Liver (tissue), 9 donors: ENCODE results near the gene PFKP. TPM values are rescaled to one million over a fixed set of nuclear protein-coding genes. Genes with fewer than 3 reads are reported as not detected.

Source experiments
- DNase-seq: peaks from one replicate; pipeline ENCODE4 v3.0.0-alpha.2; 2017; ENCODE audit warnings: low spot score
- H3K27ac ChIP-seq, 2 donors: one replicate each; pipeline ENCODE4 v1.7.0; 2013; ENCODE audit warnings: inconsistent platforms in 2 of 2, low read length in 2 of 2, control low read depth in 1 of 2, low read depth in 1 of 2, mild to moderate bottlenecking in 1 of 2
- H3K27me3 ChIP-seq, 4 donors: one replicate each; pipeline versions ENCODE4 v1.6.1 to v1.7.0; 2013; ENCODE audit warnings: low read length in 3 of 4, inconsistent platforms in 1 of 4, mild to moderate bottlenecking in 1 of 4, moderate library complexity in 1 of 4; ENCODE audit not compliant: control insufficient read depth in 4 of 4, insufficient read depth in 4 of 4
- H3K36me3 ChIP-seq, 4 donors: one replicate each; pipeline versions ENCODE4 v1.6.1 to v1.7.0; 2013; ENCODE audit warnings: low read length in 3 of 4, mild to moderate bottlenecking in 3 of 4, low read depth in 1 of 4, moderate library complexity in 1 of 4; ENCODE audit not compliant: control insufficient read depth in 4 of 4, insufficient read depth in 3 of 4
- H3K4me1 ChIP-seq, 4 donors: one replicate each; pipeline versions ENCODE4 v1.6.1 to v1.7.0; 2013; ENCODE audit warnings: low read length in 3 of 4, mild to moderate bottlenecking in 3 of 4, moderate library complexity in 1 of 4; ENCODE audit not compliant: control insufficient read depth in 4 of 4, insufficient read depth in 4 of 4
- H3K4me3 ChIP-seq, 3 donors: one replicate each; pipeline versions ENCODE4 v1.6.1 to v1.7.0; 2013; ENCODE audit warnings: low read length in 3 of 3, control low read depth in 1 of 3, low read depth in 1 of 3, mild to moderate bottlenecking in 1 of 3
- H3K9ac ChIP-seq, 2 donors: one replicate each; pipeline ENCODE4 v1.7.0; 2013; ENCODE audit warnings: low read length in 2 of 2, mild to moderate bottlenecking in 2 of 2, moderate library complexity in 2 of 2, control low read depth in 1 of 2, low read depth in 1 of 2
- H3K9me3 ChIP-seq, 4 donors: one replicate each; pipeline versions ENCODE4 v1.6.1 to v1.7.0; 2013; ENCODE audit warnings: low read length in 3 of 4; ENCODE audit not compliant: control insufficient read depth in 4 of 4
- CTCF ChIP-seq: fragments of 150-350 bp; IDR thresholded peaks from 2 replicates; pipeline ENCODE4 v1.5.1; 2017; ENCODE audit warnings: improper control_type of control experiment, low read depth, low read length; ENCODE audit not compliant: missing input control
- EGR1 ChIP-seq, 2 donors: IDR thresholded peaks; 2 replicates each; pipeline ENCODE4 v1.6.1; 2016 to 2018; ENCODE audit warnings: antibody characterized with exemption in 2 of 2, low read depth in 2 of 2
- FOXA1 ChIP-seq: IDR thresholded peaks from 2 replicates; pipeline ENCODE4 v1.6.1; 2016; ENCODE audit warnings: antibody characterized with exemption
- FOXA2 ChIP-seq: IDR thresholded peaks from 2 replicates; pipeline ENCODE4 v1.6.1; 2016; ENCODE audit warnings: antibody characterized with exemption
- GABPA ChIP-seq, 2 donors: IDR thresholded peaks in 1 of 2; conservative IDR thresholded peaks in 1 of 2; 2 replicates each; pipeline ENCODE4 v1.6.1; 2016; ENCODE audit warnings: antibody characterized with exemption in 2 of 2, mild to moderate bottlenecking in 1 of 2, moderate library complexity in 1 of 2
- HNF4A ChIP-seq, 2 donors: conservative IDR thresholded peaks; 2 replicates each; pipeline ENCODE4 v1.6.1; 2016; ENCODE audit warnings: antibody characterized with exemption in 2 of 2, mild to moderate bottlenecking in 2 of 2
- HNF4G ChIP-seq: IDR thresholded peaks from 2 replicates; pipeline ENCODE4 v1.6.1; 2016; ENCODE audit warnings: antibody characterized with exemption
- JUND ChIP-seq, 2 donors: IDR thresholded peaks; 2 replicates each; pipeline ENCODE4 v1.6.1; 2016; ENCODE audit warnings: antibody characterized with exemption in 2 of 2
- NR2F2 ChIP-seq: IDR thresholded peaks from 2 replicates; pipeline ENCODE4 v1.6.1; 2016; ENCODE audit warnings: antibody characterized with exemption
- RAD21 ChIP-seq, 2 donors: IDR thresholded peaks; 2 replicates each; pipeline ENCODE4 v1.6.1; 2016; ENCODE audit warnings: antibody characterized with exemption in 2 of 2, mild to moderate bottlenecking in 2 of 2
- RXRA ChIP-seq, 2 donors: IDR thresholded peaks; 2 replicates each; pipeline ENCODE4 v1.6.1; 2017 to 2018; ENCODE audit warnings: antibody characterized with exemption in 2 of 2, mild to moderate bottlenecking in 1 of 2
- SP1 ChIP-seq: IDR thresholded peaks from 2 replicates; pipeline ENCODE4 v1.6.1; 2018; ENCODE audit warnings: antibody characterized with exemption, mild to moderate bottlenecking
- TAF1 ChIP-seq: conservative IDR thresholded peaks from 2 replicates; pipeline ENCODE4 v1.6.1; 2016; ENCODE audit warnings: antibody characterized with exemption, mild to moderate bottlenecking
- YY1 ChIP-seq: IDR thresholded peaks from 2 replicates; pipeline ENCODE4 v1.6.1; 2016; ENCODE audit warnings: antibody characterized with exemption, mild to moderate bottlenecking
- WGBS: extraction: QIAGEN DNeasy Blood & Tissue Kit; methylation state at CpG from one replicate; pipeline ENCODE4 v1.1.7; 2013; 5-methylcytosine and 5-hydroxymethylcytosine counted together
- polyA plus RNA-seq, 2 donors: library from polyadenylated mRNA; stranded (reverse) in 1 of 2; unstranded in 1 of 2; fragments of 200-250 nt in 1 of 2; fragments of >200 nt in 1 of 2; fragmentation: Nextera tagmentation in 1 of 2; extraction: Ambion mirVana in 1 of 2; gene quantifications; one replicate each; pipeline versions ENCODE4 v1.2.1 to v1.2.3, GENCODE V29; 2013 to 2015
- total RNA-seq, 2 donors: library from RNA; depleted of rRNA; stranded (reverse); fragments of >200 nt; gene quantifications; one replicate each; pipeline ENCODE4 v1.2.3, GENCODE V29; 2014
- TF ChIP-seq, protein P1 (sequence below): IDR thresholded peaks from 2 replicates; pipeline ENCODE4 v1.6.1; 2016; ENCODE audit warnings: antibody characterized with exemption
- donor health status: healthy.
- donor health status: healthy.
- donor health status: healthy.
- donor health status: healthy.
- donor health status: healthy.

The PFKP gene
- total and polyA plus RNA-seq, 4 donors, result 1.1 to 5.0 (median 2.8) TPM

DNA sequence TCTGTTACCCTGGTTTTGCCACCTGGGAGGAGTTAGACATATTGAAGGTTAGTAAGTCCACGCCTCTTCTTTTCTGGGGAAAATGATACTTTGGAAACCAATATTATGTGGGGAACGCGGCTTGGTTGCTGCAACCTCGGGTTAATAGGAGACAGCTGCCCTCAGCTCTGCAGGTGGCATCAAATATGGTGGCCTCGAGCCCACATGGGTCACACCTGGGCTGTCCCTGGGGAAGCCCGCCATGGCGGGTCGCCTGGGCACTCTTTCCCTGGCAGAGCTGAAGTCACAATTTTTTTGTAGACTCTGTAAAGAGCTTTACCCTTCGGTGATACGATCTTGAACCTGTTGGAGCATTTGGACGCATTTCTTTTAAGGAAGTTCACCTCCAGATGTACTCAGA, 2.5 kb downstream of the PFKP start:
- 95% methylated on average over 11 of the region's 11 CpGs for WGBS
- peaks cover 8 to 19% (median 12%) of the 10 kb centered on the region in 4 donors for H3K4me1 ChIP-seq
- no peak overlapping the region for H3K9ac ChIP-seq
- TF ChIP-seq GABPA (IDR thresholded peaks at IDR 0.05 in 1 of 2, conservative IDR thresholded peaks at IDR 0.05 in 1 of 2) (no peak), NR2F2 (no peak), HNF4A (conservative IDR thresholded peaks at IDR 0.05) (no peak), YY1 (no peak), EGR1 (IDR thresholded peaks at IDR 0.05; ENCODE audit: low read depth in 2 of 2) (no peak), FOXA1 (no peak), SP1 (no peak), FOXA2 (no peak), TAF1 (no peak), JUND (IDR thresholded peaks at IDR 0.05) (no peak), RAD21 (IDR thresholded peaks at IDR 0.05) (no peak), CTCF (no peak), RXRA (IDR thresholded peaks at IDR 0.05) (no peak), HNF4G (no peak)
- TF ChIP-seq, protein P1, sequence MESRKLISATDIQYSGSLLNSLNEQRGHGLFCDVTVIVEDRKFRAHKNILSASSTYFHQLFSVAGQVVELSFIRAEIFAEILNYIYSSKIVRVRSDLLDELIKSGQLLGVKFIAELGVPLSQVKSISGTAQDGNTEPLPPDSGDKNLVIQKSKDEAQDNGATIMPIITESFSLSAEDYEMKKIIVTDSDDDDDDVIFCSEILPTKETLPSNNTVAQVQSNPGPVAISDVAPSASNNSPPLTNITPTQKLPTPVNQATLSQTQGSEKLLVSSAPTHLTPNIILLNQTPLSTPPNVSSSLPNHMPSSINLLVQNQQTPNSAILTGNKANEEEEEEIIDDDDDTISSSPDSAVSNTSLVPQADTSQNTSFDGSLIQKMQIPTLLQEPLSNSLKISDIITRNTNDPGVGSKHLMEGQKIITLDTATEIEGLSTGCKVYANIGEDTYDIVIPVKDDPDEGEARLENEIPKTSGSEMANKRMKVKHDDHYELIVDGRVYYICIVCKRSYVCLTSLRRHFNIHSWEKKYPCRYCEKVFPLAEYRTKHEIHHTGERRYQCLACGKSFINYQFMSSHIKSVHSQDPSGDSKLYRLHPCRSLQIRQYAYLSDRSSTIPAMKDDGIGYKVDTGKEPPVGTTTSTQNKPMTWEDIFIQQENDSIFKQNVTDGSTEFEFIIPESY, result no peak
- H3K27me3 ChIP-seq, result peaks cover 0 to 14% (median 0%) of the 10 kb centered on the region in 4 donors
- no peaks in the 10 kb centered on the region for H3K36me3 ChIP-seq
- DNase-seq, result no peak
- H3K4me3 ChIP-seq, result no peak overlapping the region
- H3K9me3 ChIP-seq, result no peaks in the 10 kb centered on the region
- H3K27ac ChIP-seq, result no peak overlapping the region

GRCh38 chr10:3071405-3072198, 4.3 kb downstream of the PFKP start:
- Histone ChIP-seq H3K27me3 (peaks cover 0 to 8% (median 0%) of the 10 kb centered on the region in 4 donors), H3K4me3 (no peak overlapping the region), H3K9me3 (no peaks in the 10 kb centered on the region), H3K27ac (no peak overlapping the region), H3K36me3 (no peaks in the 10 kb centered on the region), H3K9ac (no peak overlapping the region), H3K4me1 (peaks cover 8 to 19% (median 11%) of the 10 kb centered on the region in 4 donors)
- 91% methylated on average over 13 of the region's 13 CpGs for WGBS
- TF ChIP-seq CTCF (no peak), FOXA1 (no peak), HNF4A (conservative IDR thresholded peaks at IDR 0.05) (no peak), EGR1 (IDR thresholded peaks at IDR 0.05; ENCODE audit: low read depth in 2 of 2) (no peak), TAF1 (no peak)
- DNase-seq, result no peak
